SKM-1 (cell line): Measurements from ENCODE around the gene PRKACA.

Experiments used
- DNase-seq: peaks from one replicate; lab custom pipeline; 2025; ENCODE audit not compliant: unreplicated experiment; lab: John Stamatoyannopoulos, UW

PRKACA gene

GRCh38 chr19:14073261-14073924 lies 44.2 kb downstream of the PRKACA start:
- peak; percentile 65 for DNase-seq

- no peak for DNase-seq
These were observed 44.9 kb downstream of the PRKACA start, which contains the start of gene MISP3 for GRCh38 chr19:14072535-14073260. TSS of gene MISP3 (plus strand) at chr19:14072786. CDS start at chr19:14073310, 524 bp downstream.

GRCh38 chr19:14070268-14071050 lies 47.1 kb downstream of the PRKACA start:
- DNase-seq: no peak

GRCh38 chr19:14066134-14066533 lies 51.4 kb downstream of the PRKACA start:
- DNase-seq: no peak

- no peak for DNase-seq
These were observed 54.5 kb downstream of the PRKACA start for GRCh38 chr19:14063105-14063504.

GRCh38 chr19:14062558-14062855 lies 55.1 kb downstream of the PRKACA start:
- DNase-seq: no peak

- DNase-seq: no peak
These were observed 55.6 kb downstream of the PRKACA start, which contains the start of gene PALM3 for GRCh38 chr19:14061751-14062557. TSS of gene PALM3 (minus strand) at chr19:14062076. CDS start at chr19:14061980, 96 bp downstream.

- no peak for DNase-seq
These were observed 56.3 kb downstream of the PRKACA start for GRCh38 chr19:14061081-14061749.

GRCh38 chr19:14059652-14060155 lies 57.9 kb downstream of the PRKACA start:
- DNase-seq: no peak

- DNase-seq: no peak
These were observed 58.5 kb downstream of the PRKACA start for GRCh38 chr19:14059093-14059480.

GRCh38 chr19:14058182-14059092 lies 59.1 kb downstream of the PRKACA start:
- no peak for DNase-seq

- no peak for DNase-seq
These were observed 60.7 kb downstream of the PRKACA start for GRCh38 chr19:14056741-14057356.

GRCh38 chr19:14056069-14056666 lies 61.4 kb downstream of the PRKACA start:
- DNase-seq: no peak

- DNase-seq: no peak
These were observed 62.2 kb downstream of the PRKACA start for GRCh38 chr19:14055396-14055795.

- DNase-seq: no peak
These were observed 62.8 kb downstream of the PRKACA start for GRCh38 chr19:14054721-14055120.

- no peak for DNase-seq
These were observed 63.5 kb downstream of the PRKACA start for GRCh38 chr19:14054099-14054498.

GRCh38 chr19:14053500-14053899 lies 64.1 kb downstream of the PRKACA start:
- no peak for DNase-seq

GRCh38 chr19:14053032-14053431 lies 64.5 kb downstream of the PRKACA start:
- no peak for DNase-seq
